NCI-H1436 treated with DMSO at 0.1 percent for 48 hours (cell line): ENCODE data around the gene TRIM58.

Experiments
- DNase-seq: peaks from one replicate; lab custom pipeline; 2025; lab: John Stamatoyannopoulos, UW

Gene TRIM58

GRCh38 chr1:247884797-247885413 is 27.9 kb downstream of the TRIM58 start:
- no peak for DNase-seq

GRCh38 chr1:247895163-247895637 is 38.2 kb downstream of the TRIM58 start, which contains the start of gene OR2W3:
TSS of gene OR2W3 (plus strand) at chr1:247895587. CDS start at chr1:247895587, 0 bp downstream.
- DNase-seq: no peak

GRCh38 chr1:247895976-247896375 is 39.0 kb downstream of the TRIM58 start:
- DNase-seq: no peak

- DNase-seq: no peak
Measured at GRCh38 chr1:247904122-247904521, 47.1 kb downstream of the TRIM58 start.

- DNase-seq: no peak
Measured at GRCh38 chr1:247905181-247905580, 48.2 kb downstream of the TRIM58 start.

GRCh38 chr1:247905910-247906503 is 49.0 kb downstream of the TRIM58 start:
- DNase-seq: no peak

GRCh38 chr1:247906504-247907047 is 49.6 kb downstream of the TRIM58 start:
- DNase-seq: no peak

- DNase-seq: no peak
Measured at GRCh38 chr1:247908766-247909165, 51.8 kb downstream of the TRIM58 start.

- DNase-seq: no peak
Measured at GRCh38 chr1:247913786-247914185, 56.8 kb downstream of the TRIM58 start.

GRCh38 chr1:247914941-247915662 is 58.1 kb downstream of the TRIM58 start:
- DNase-seq: no peak

GRCh38 chr1:247919952-247920351 is 63.0 kb downstream of the TRIM58 start, which contains the start of gene OR2T8:
TSS of gene OR2T8 (plus strand) at chr1:247920252. CDS start at chr1:247921018, 766 bp downstream.
- DNase-seq: no peak

- no peak for DNase-seq
Measured at GRCh38 chr1:247923941-247924340, 67.0 kb downstream of the TRIM58 start.

GRCh38 chr1:247924868-247925267 is 67.9 kb downstream of the TRIM58 start, which contains the start of gene OR2AJ1:
TSS of gene OR2AJ1 (plus strand) at chr1:247924889. CDS start at chr1:247933769, 8,880 bp downstream.
- no peak for DNase-seq
